Activated naive CD4-positive, alpha-beta T cell treated with anti-CD3 and anti-CD28 coated beads for 36 hours (primary cell): ENCODE data around the gene MORN1. TPM values are rescaled to one million over a fixed set of nuclear protein-coding genes. Genes with fewer than 3 reads are reported as not detected.
"Not testable (repeated sequence)": the region's sequence is repeated elsewhere in the genome, so short reads cannot be mapped to it uniquely, and the experiment has no call there.

Experiments used
- CTCF ChIA-PET: fragments of 350-600 bp; sonication (Branson Sonifier 250); formaldehyde crosslinking; loops from one replicate; lab custom pipeline; 2021; ENCODE audit warnings: antibody characterized with exemption; lab: Charles Lee
- DNase-seq: peaks from one replicate; pipeline ENCODE4 v3.0.0-alpha.2; 2020
- H3K27ac Mint-ChIP-seq: one replicate; pipeline ENCODE4 v1.8.0; 2021; ENCODE audit warnings: mild to moderate bottlenecking, mixed read lengths
- H3K27me3 Mint-ChIP-seq: one replicate; pipeline ENCODE4 v1.8.0; 2021; ENCODE audit warnings: low read depth, mixed read lengths
- H3K36me3 Mint-ChIP-seq: one replicate; pipeline ENCODE4 v1.8.0; 2021; ENCODE audit warnings: low read depth, mixed read lengths
- H3K4me1 Mint-ChIP-seq: one replicate; pipeline ENCODE4 v1.8.0; 2021; ENCODE audit warnings: low read depth, mixed read lengths
- H3K4me3 Mint-ChIP-seq: one replicate; pipeline ENCODE4 v1.8.0; 2021; ENCODE audit warnings: mild to moderate bottlenecking, moderate library complexity, mixed read lengths
- H3K9me3 Mint-ChIP-seq: one replicate; pipeline ENCODE4 v1.8.0; 2021; ENCODE audit warnings: mixed read lengths
- intact Hi-C: fragments of 100-400 bp; cut with micrococcal nuclease; formaldehyde crosslinking; loops from one replicate; pipeline ENCODE4 v1.15.1; 2023
- total RNA-seq, 2 experiments: library from RNA; stranded (reverse); gene quantifications; one replicate each; pipeline ENCODE4 v1.2.3, GENCODE V29; 2021

The MORN1 gene
- total RNA-seq, 2 experiments from 2014 or later = 3.2 to 4.9 TPM

DNA sequence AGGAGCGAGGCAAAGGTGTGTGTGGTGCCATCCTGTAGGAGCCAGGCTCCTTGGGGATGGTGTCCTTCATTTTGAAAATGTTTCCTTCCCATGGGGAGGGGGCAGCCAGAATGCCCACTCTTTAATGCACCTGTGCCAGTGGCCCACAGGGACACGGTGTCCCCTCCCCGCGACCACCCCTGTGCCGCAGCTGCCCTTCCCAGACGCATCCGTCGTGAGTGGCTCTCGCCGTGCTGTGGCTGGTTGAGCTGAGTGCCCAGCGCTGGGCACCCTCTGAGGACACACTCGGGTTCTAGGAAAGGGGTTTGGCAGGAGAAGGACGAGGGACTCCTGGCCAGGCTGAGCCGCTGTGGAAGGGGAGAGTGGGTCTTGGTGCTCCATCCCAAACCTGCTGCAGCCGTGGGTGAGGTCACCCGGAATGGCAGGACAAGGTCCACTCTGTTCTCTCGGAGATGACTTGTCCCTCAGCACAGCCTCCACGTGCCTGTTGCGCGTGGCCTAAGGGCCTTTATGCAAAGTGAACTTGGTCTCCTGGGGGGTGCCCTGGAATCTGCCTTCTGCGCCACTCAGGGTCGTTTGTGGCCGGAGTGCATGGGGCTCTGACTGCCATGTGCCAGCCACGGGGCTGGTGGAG lies 88.9 kb downstream of the MORN1 start:
- no peak overlapping the region for H3K4me3 Mint-ChIP-seq
- H3K36me3 Mint-ChIP-seq = peaks cover 22% of the 10 kb centered on the region
- no peaks in the 10 kb centered on the region for H3K27me3 Mint-ChIP-seq
- peak overlapping the region; percentile 98 for H3K27ac Mint-ChIP-seq
- peaks cover 47% of the 10 kb centered on the region for H3K4me1 Mint-ChIP-seq
- CTCF ChIA-PET = interaction anchor here (2.0 to 2.7 kb wide), 2 partner anchors 12 to 13 kb away, joined by 4 to 12 read pairs; no protein-coding TSS in a partner anchor
- DNase-seq = no peak
- H3K9me3 Mint-ChIP-seq = no peaks in the 10 kb centered on the region
- intact Hi-C loops = loop anchor here (5.0 kb wide), 1 partner anchor 245 kb away; no protein-coding TSS in a partner anchor

- Mint-ChIP-seq H3K9me3 (no peaks in the 10 kb centered on the region), H3K27me3 (no peaks in the 10 kb centered on the region), H3K4me3 (peak overlapping the region; percentile 77), H3K4me1 (peaks cover 53% of the 10 kb centered on the region), H3K27ac (peak overlapping the region; percentile 98), H3K36me3 (peaks cover 19% of the 10 kb centered on the region)
- no peak for DNase-seq
- CTCF ChIA-PET = interaction anchor here (2.7 kb wide), 1 partner anchor 11 kb away, joined by 12 read pairs; no protein-coding TSS in a partner anchor
- intact Hi-C loops = loop anchor here (1.0 to 5.0 kb wide), 2 partner anchors 42 to 246 kb away; no protein-coding TSS in a partner anchor
Observed at GRCh38 chr1:2301607-2302291, 89.6 kb downstream of the MORN1 start.

DNA sequence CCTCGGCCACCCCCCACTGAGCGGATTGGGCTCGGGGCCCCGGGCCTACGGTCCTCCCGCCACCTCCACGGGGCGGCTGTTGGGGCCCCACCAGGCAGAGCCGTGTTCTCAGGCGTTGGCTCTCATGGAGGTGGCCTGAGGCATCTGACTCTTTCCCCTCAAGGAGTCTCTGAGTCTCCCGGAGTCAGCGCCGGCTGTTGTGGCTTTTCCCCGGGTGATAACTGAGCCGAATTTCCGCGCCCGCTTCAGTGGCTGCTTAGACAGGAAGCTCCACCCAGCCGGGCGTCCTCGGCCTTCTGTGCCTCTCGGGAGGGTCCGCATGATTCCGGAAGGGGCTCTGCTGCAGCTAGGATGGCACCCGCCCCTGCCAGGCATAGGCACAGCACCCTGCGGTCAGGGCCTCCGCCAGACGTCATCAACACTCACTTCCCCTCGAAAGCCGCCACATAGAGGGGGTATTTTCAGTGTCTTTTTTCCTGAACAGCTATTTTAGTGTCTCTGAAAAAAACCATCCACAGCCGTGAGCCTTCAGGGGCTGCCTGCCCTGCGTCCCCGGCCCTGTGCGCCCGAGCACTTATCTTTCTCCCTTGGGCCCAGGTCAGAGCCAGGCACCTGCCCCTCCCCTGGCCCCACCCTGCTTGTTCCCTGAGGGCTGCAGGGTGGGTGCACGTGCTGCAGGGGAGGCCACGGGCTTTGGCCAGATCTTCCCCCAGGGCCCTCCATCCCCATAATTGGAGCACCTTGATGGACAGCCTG lies 90.3 kb downstream of the MORN1 start:
- peak; percentile 96 for DNase-seq
- intact Hi-C loops = loop anchor here (1.0 to 5.0 kb wide), 6 partner anchors 13 to 246 kb away; no protein-coding TSS in a partner anchor
- Mint-ChIP-seq H3K4me3 (peak overlapping the region; percentile 77), H3K4me1 (peaks cover 60% of the 10 kb centered on the region), H3K36me3 (peaks cover 23% of the 10 kb centered on the region), H3K27ac (peak overlapping the region; percentile 98), H3K9me3 (no peaks in the 10 kb centered on the region), H3K27me3 (no peaks in the 10 kb centered on the region)
- CTCF ChIA-PET = interaction anchor here (1.8 to 2.7 kb wide), 2 partner anchors 10 to 106 kb away, joined by 7 to 12 read pairs; partner anchors contain the start of gene FAAP20

DNA sequence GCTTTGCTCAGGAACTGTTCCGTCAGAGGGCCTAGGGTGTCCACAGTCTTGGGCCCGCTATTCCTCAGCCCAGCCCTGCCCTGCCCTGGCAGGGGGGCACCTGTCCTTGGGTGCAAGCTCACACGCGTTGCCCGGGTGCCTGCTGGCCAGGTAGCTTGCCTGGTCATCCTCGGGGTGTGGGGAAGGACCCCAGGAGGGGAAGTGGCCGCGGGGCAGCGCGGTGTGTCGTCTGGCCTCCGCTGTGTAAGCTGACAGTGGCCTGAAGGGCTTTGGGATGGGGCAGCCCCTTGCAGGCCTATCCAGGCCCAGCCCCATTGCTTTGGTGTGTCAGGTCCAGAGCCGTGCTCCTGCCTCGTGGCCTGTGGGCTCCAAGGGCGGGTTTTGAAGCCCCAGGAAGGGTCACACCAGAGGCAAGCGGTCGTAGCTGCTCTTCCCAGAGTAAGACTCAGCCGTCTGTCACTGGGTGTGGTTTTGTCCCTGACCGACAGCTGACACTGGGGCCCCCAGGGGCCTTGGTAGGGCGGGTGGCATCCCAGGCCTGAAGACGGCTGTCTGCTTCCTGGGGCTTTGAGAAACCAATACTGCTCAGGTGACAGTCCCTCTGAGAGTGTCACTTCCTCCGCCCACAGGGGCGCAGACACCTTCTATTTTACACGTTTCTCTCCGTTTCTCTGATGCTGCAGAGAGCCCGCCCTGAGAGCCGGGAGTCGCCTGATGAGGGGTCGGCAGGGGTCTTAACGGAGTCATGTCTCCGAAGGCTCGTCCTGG lies 91.2 kb downstream of the MORN1 start:
- Mint-ChIP-seq H3K36me3 (peaks cover 17% of the 10 kb centered on the region), H3K27ac (peak overlapping the region; percentile 98), H3K4me3 (peak overlapping the region; percentile 77), H3K4me1 (peaks cover 68% of the 10 kb centered on the region), H3K9me3 (no peaks in the 10 kb centered on the region), H3K27me3 (no peaks in the 10 kb centered on the region)
- intact Hi-C loops = loop anchor here (1.0 to 5.0 kb wide), 5 partner anchors 14 to 247 kb away; no protein-coding TSS in a partner anchor
- DNase-seq = peak; percentile 94
- CTCF ChIA-PET = interaction anchor here (1.8 to 2.7 kb wide), 2 partner anchors 9 to 105 kb away, joined by 7 to 12 read pairs; partner anchors contain the start of gene FAAP20

- Mint-ChIP-seq H3K4me1 (peaks cover 78% of the 10 kb centered on the region), H3K4me3 (no peak overlapping the region), H3K36me3 (peaks cover 13% of the 10 kb centered on the region), H3K27ac (peak overlapping the region; percentile 98), H3K27me3 (no peaks in the 10 kb centered on the region), H3K9me3 (no peaks in the 10 kb centered on the region)
- intact Hi-C loops = loop anchor here (10.0 kb wide), 1 partner anchor 286 kb away; the partner anchor contains the start of gene PRXL2B
- no peak for DNase-seq
- CTCF ChIA-PET = interaction anchor here (1.8 kb wide), 1 partner anchor 104 kb away, joined by 7 read pairs; the partner anchor contains the start of gene FAAP20
Observed at GRCh38 chr1:2299131-2299627, 92.2 kb downstream of the MORN1 start.

DNA sequence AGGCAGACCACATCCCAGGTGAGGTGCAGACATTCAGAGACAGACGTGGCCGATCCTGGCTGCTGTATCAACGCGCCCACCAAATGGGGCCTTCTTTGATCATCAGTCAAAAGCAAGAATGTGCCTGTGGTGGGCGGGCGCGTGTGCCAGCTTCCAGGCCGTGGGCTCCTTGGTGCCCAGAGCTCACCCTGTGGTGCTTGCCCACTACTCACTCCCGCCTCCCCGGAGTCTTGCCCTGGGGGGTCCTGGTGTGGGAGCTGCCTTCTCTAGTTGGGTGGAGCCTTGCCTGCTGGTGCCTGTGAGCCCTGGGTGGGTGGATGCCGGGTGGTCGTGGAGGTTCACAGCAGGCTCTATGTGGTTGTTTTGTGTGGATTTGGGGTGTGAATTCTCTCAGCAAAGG lies 92.7 kb downstream of the MORN1 start:
- Mint-ChIP-seq H3K4me1 (peaks cover 83% of the 10 kb centered on the region), H3K36me3 (peaks cover 13% of the 10 kb centered on the region), H3K9me3 (no peaks in the 10 kb centered on the region), H3K4me3 (no peak overlapping the region), H3K27me3 (no peaks in the 10 kb centered on the region), H3K27ac (peak overlapping the region; percentile 74)
- CTCF ChIA-PET = no interaction called here
- DNase-seq = no peak
- intact Hi-C loops = loop anchor here (10.0 kb wide), 1 partner anchor 286 kb away; the partner anchor contains the start of gene PRXL2B

GRCh38 chr1:2297246-2298011 lies 93.9 kb downstream of the MORN1 start:
- CTCF ChIA-PET = no interaction called here
- Mint-ChIP-seq H3K4me3 (no peak overlapping the region), H3K4me1 (peaks cover 86% of the 10 kb centered on the region), H3K9me3 (no peaks in the 10 kb centered on the region), H3K36me3 (peaks cover 4% of the 10 kb centered on the region), H3K27ac (no peak overlapping the region), H3K27me3 (no peaks in the 10 kb centered on the region)
- intact Hi-C loops = loop anchor here (10.0 kb wide), 1 partner anchor 287 kb away; the partner anchor contains the start of gene PRXL2B
- DNase-seq = no peak

DNA sequence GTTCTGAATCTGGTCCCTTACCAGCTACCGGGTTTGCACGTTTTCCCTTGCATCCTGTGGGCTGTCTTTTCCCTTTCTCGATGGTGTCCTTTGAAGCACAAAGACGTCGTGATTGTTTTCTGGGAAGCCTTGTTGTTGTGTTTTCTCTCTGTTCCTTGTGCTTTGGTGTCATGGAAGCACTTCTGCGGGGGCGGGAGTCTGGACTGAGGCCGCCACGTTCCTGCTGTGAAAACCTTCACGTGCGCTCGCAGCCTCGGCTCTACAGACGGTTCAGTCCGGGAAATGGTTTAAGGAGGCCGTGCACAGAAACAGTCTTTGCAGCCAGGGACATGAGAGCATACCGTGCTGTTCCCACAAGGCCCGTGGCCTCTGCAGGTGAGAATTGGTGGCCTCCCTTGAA lies 94.7 kb downstream of the MORN1 start:
- DNase-seq = no peak
- Mint-ChIP-seq H3K27ac (peak overlapping the region; percentile 73), H3K36me3 (peaks cover 4% of the 10 kb centered on the region), H3K4me1 (peaks cover 89% of the 10 kb centered on the region), H3K9me3 (no peaks in the 10 kb centered on the region), H3K4me3 (peak overlapping the region; percentile 8), H3K27me3 (no peaks in the 10 kb centered on the region)
- CTCF ChIA-PET = interaction anchor here (0.8 to 0.9 kb wide), 2 partner anchors 65 to 102 kb away, joined by 3 read pairs; partner anchors contain the start of gene FAAP20
- intact Hi-C loops = loop anchor here (10.0 kb wide), 1 partner anchor 288 kb away; the partner anchor contains the start of gene PRXL2B

DNA sequence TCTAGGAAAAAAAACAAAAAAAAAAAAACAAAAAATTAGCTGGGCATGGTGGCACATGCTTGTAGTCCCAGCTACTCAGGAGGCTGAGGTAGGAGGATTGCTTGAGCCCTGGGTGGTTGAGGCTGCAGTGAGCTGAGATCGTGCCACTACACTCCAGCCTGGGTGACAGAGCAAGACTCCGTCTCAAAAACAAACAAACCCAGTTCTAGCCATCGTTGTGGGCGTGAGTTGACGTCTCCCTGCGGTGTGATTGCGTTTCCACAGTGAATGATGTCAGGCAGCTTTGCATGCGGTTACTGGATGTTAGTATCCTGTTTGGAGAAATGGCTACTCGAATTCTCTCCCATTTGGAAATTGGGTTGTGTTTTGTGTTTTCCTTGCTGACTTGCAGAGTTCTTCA lies 95.1 kb downstream of the MORN1 start:
- H3K9me3 Mint-ChIP-seq, H3K36me3 Mint-ChIP-seq, H3K27me3 Mint-ChIP-seq: not testable (repeated sequence)
- peak; percentile 66 for DNase-seq
- H3K4me3 Mint-ChIP-seq = peak overlapping the region; percentile 8
- CTCF ChIA-PET = interaction anchor here (0.8 to 0.9 kb wide), 2 partner anchors 65 to 101 kb away, joined by 3 read pairs; partner anchors contain the start of gene FAAP20
- intact Hi-C loops = loop anchor here (10.0 kb wide), 1 partner anchor 289 kb away; the partner anchor contains the start of gene PRXL2B
- peak overlapping the region; percentile 73 for H3K27ac Mint-ChIP-seq
- peaks cover 89% of the 10 kb centered on the region for H3K4me1 Mint-ChIP-seq

DNA sequence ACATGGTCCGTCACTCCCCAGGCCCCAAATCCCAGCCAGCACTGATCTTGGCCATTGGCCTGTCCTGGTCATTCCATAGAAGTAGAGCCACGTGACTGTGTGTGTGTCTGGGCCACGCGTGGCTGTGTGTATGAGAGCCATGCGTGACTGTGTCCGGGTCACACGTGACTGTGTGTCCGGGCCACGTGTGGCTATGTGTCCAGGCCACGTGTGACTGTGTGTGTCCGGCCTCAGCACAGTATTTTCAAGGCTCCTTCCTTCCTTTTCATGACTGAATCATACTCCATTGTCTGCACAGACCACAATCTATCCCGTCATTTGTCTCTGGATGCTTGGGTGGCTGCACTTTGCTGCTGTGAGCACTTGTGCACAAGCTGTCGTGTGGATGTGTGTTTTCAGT lies 95.8 kb downstream of the MORN1 start:
- intact Hi-C loops = loop anchor here (10.0 kb wide), 1 partner anchor 289 kb away; the partner anchor contains the start of gene PRXL2B
- Mint-ChIP-seq H3K4me1 (peaks cover 92% of the 10 kb centered on the region), H3K27me3 (no peaks in the 10 kb centered on the region), H3K9me3 (no peaks in the 10 kb centered on the region), H3K36me3 (peaks cover 4% of the 10 kb centered on the region), H3K4me3 (no peak overlapping the region), H3K27ac (peak overlapping the region; percentile 10)
- CTCF ChIA-PET = no interaction called here
- DNase-seq = no peak
